Endodermal cell (in vitro differentiated cells): ENCODE data around the gene DDX11. TPM values are rescaled to one million over a fixed set of nuclear protein-coding genes. Genes with fewer than 3 reads are reported as not detected.

Experiments
- DNase-seq: peaks from one replicate; pipeline ENCODE4 v3.0.0-alpha.2; 2017
- H3K27ac ChIP-seq: 2 replicates; pipeline ENCODE4 v1.5.1; 2013; ENCODE audit warnings: mild to moderate bottlenecking, low read depth, low read length, moderate library complexity
- H3K27me3 ChIP-seq: 2 replicates; pipeline ENCODE4 v1.6.1; 2013; ENCODE audit warnings: mild to moderate bottlenecking, low read length, moderate library complexity; ENCODE audit not compliant: insufficient read depth, control insufficient read depth, poor library complexity, severe bottlenecking
- H3K36me3 ChIP-seq: 2 replicates; pipeline ENCODE4 v1.7.0; 2013; ENCODE audit warnings: mild to moderate bottlenecking, low read length, moderate library complexity; ENCODE audit not compliant: control insufficient read depth, insufficient read depth
- H3K4me1 ChIP-seq: one replicate; pipeline ENCODE4 v1.7.0; 2013; ENCODE audit warnings: low read length; ENCODE audit not compliant: control insufficient read depth, insufficient read depth
- H3K4me3 ChIP-seq: 2 replicates; pipeline ENCODE4 v1.5.1; 2013; ENCODE audit warnings: mild to moderate bottlenecking, low read length, moderate library complexity
- H3K9ac ChIP-seq: 2 replicates; pipeline ENCODE4 v1.6.1; 2013; ENCODE audit warnings: mild to moderate bottlenecking, low read length, moderate library complexity; ENCODE audit not compliant: poor library complexity, severe bottlenecking; ENCODE audit errors: extremely low read depth
- H3K9me3 ChIP-seq: 2 replicates; pipeline ENCODE4 v1.6.1; 2013; ENCODE audit warnings: mild to moderate bottlenecking, low read length, moderate library complexity; ENCODE audit not compliant: control insufficient read depth
- H3K27ac Mint-ChIP-seq: 2 replicates; pipeline ENCODE4 v1.8.0; 2020; ENCODE audit warnings: mixed read lengths
- H3K27me3 Mint-ChIP-seq: 2 replicates; pipeline ENCODE4 v1.8.0; 2021; ENCODE audit warnings: mild to moderate bottlenecking, mixed read lengths; ENCODE audit not compliant: insufficient read depth
- H3K36me3 Mint-ChIP-seq: 2 replicates; pipeline ENCODE4 v1.8.0; 2020; ENCODE audit warnings: low read depth, mixed read lengths
- H3K4me1 Mint-ChIP-seq: 2 replicates; pipeline ENCODE4 v1.8.0; 2020; ENCODE audit warnings: mixed read lengths
- H3K4me3 Mint-ChIP-seq: 2 replicates; pipeline ENCODE4 v1.8.0; 2020; ENCODE audit warnings: mild to moderate bottlenecking, moderate library complexity, mixed read lengths
- H3K9me3 Mint-ChIP-seq: 2 replicates; pipeline ENCODE4 v1.8.0; 2020; ENCODE audit warnings: mild to moderate bottlenecking, mixed read lengths
- CTCF ChIP-seq: fragments of 200-600 bp; sonication (generic); conservative IDR thresholded peaks from 2 replicates; pipeline ENCODE4 v1.5.0; 2021; ENCODE audit warnings: antibody characterized with exemption, mild to moderate bottlenecking
- WGBS, 2 experiments: methylation state at CpG; one replicate each; pipeline versions ENCODE4 v1.1.5 to v1.1.7; 2013; ENCODE audit warnings: missing lambda C conversion rate in 2 of 2, mixed read lengths in 1 of 2; ENCODE audit not compliant: insufficient coverage in 1 of 2, insufficient read length in 1 of 2; 5-methylcytosine and 5-hydroxymethylcytosine counted together
- total RNA-seq, 2 donors: library from RNA; stranded (reverse); fragmentation: NEBNext Ultra II Directional in 1 of 2; extraction: Animal tissue kit (Norgen Biotek cat#: 25700) in 1 of 2; gene quantifications; 2 replicates in 1 of 2; 3 replicates in 1 of 2; pipeline ENCODE4 v1.2.1, GENCODE V29; 2021

Gene DDX11
- total RNA-seq, 2 donors from 2014 or later: 136 to 298 TPM

GRCh38 chr12:31035226-31035625, 38.4 kb upstream of the DDX11 start:
- Histone ChIP-seq H3K27me3 (no peaks in the 10 kb centered on the region), H3K4me3 (no peak overlapping the region), H3K9ac (no peak overlapping the region), H3K9me3 (no peaks in the 10 kb centered on the region), H3K4me1 (no peaks in the 10 kb centered on the region), H3K27ac (no peak overlapping the region), H3K36me3 (no peaks in the 10 kb centered on the region)
- Mint-ChIP-seq H3K27me3 (peaks cover 15% of the 10 kb centered on the region), H3K9me3 (no peaks in the 10 kb centered on the region), H3K4me1 (peaks cover 12% of the 10 kb centered on the region), H3K27ac (no peak overlapping the region), H3K4me3 (no peak overlapping the region), H3K36me3 (no peaks in the 10 kb centered on the region)
- DNase-seq: peak; percentile 41
- TF ChIP-seq CTCF: no peak
- WGBS, 2 experiments: 90 to 93% methylated on average over 2 to 4 of the region's 4 CpGs

- Histone ChIP-seq H3K4me1 (no peaks in the 10 kb centered on the region), H3K27ac (no peak overlapping the region), H3K4me3 (no peak overlapping the region), H3K36me3 (no peaks in the 10 kb centered on the region), H3K9me3 (no peaks in the 10 kb centered on the region), H3K27me3 (no peaks in the 10 kb centered on the region), H3K9ac (no peak overlapping the region)
- H3K27ac Mint-ChIP-seq: no peak overlapping the region
- H3K4me1 Mint-ChIP-seq: peaks cover 10% of the 10 kb centered on the region
- H3K9me3 Mint-ChIP-seq: no peaks in the 10 kb centered on the region
- H3K36me3 Mint-ChIP-seq: no peaks in the 10 kb centered on the region
- DNase-seq: peak; percentile 52
- TF ChIP-seq CTCF: no peak
- no peak overlapping the region for H3K4me3 Mint-ChIP-seq
- WGBS, 2 experiments: 90 to 100% methylated on average over 1 to 2 of the region's 4 CpGs
- peaks cover 13% of the 10 kb centered on the region for H3K27me3 Mint-ChIP-seq
Measured at GRCh38 chr12:31035967-31036665, 37.5 kb upstream of the DDX11 start.

GRCh38 chr12:31037028-31037427, 36.6 kb upstream of the DDX11 start:
- Histone ChIP-seq H3K27me3 (no peaks in the 10 kb centered on the region), H3K27ac (no peak overlapping the region), H3K9me3 (no peaks in the 10 kb centered on the region), H3K9ac (no peak overlapping the region), H3K36me3 (no peaks in the 10 kb centered on the region), H3K4me3 (no peak overlapping the region), H3K4me1 (no peaks in the 10 kb centered on the region)
- no peaks in the 10 kb centered on the region for H3K9me3 Mint-ChIP-seq
- no peak for TF ChIP-seq CTCF
- no peak overlapping the region for H3K27ac Mint-ChIP-seq
- no peak for DNase-seq
- peaks cover 13% of the 10 kb centered on the region for H3K27me3 Mint-ChIP-seq
- H3K36me3 Mint-ChIP-seq: no peaks in the 10 kb centered on the region
- H3K4me1 Mint-ChIP-seq: peaks cover 10% of the 10 kb centered on the region
- WGBS, 2 experiments: 89% methylated on average over 1 of the region's 1 CpG; no CpG with 5 or more reads in 1 of the 2 experiments
- no peak overlapping the region for H3K4me3 Mint-ChIP-seq
